ENCODE results near the gene KPNA6. TPM values are rescaled to one million over a fixed set of nuclear protein-coding genes. Genes with fewer than 3 reads are reported as not detected.

The KPNA6 gene
- total RNA-seq, 1 experiment from 2014 or later = 86.9 TPM

GRCh38 chr1:32071758-32072621 lies 35.9 kb upstream of the KPNA6 start:
- CTCF ChIA-PET = interaction anchor here (0.8 to 2.6 kb wide), 3 partner anchors 9 to 39 kb away, joined by 3 to 8 read pairs (median 3); no protein-coding TSS in a partner anchor
- intact Hi-C loops (cut with micrococcal nuclease) = loop anchor here (2.0 kb wide), 1 partner anchor 35 kb away; no protein-coding TSS in a partner anchor
- Mint-ChIP-seq H3K4me1 (ENCODE audit: insufficient read depth, unreplicated experiment) (peaks cover 23% of the 10 kb centered on the region), H3K9me3 (ENCODE audit: unreplicated experiment) (no peaks in the 10 kb centered on the region), H3K36me3 (ENCODE audit: insufficient read depth, unreplicated experiment) (peaks cover 11% of the 10 kb centered on the region), H3K27ac (ENCODE audit: low read depth, unreplicated experiment) (peak overlapping the region; percentile 85), H3K4me3 (ENCODE audit: unreplicated experiment) (peak overlapping the region; percentile 91), H3K27me3 (ENCODE audit: insufficient read depth, unreplicated experiment) (no peaks in the 10 kb centered on the region)
- TF ChIP-seq, protein P1, sequence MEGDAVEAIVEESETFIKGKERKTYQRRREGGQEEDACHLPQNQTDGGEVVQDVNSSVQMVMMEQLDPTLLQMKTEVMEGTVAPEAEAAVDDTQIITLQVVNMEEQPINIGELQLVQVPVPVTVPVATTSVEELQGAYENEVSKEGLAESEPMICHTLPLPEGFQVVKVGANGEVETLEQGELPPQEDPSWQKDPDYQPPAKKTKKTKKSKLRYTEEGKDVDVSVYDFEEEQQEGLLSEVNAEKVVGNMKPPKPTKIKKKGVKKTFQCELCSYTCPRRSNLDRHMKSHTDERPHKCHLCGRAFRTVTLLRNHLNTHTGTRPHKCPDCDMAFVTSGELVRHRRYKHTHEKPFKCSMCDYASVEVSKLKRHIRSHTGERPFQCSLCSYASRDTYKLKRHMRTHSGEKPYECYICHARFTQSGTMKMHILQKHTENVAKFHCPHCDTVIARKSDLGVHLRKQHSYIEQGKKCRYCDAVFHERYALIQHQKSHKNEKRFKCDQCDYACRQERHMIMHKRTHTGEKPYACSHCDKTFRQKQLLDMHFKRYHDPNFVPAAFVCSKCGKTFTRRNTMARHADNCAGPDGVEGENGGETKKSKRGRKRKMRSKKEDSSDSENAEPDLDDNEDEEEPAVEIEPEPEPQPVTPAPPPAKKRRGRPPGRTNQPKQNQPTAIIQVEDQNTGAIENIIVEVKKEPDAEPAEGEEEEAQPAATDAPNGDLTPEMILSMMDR (IDR thresholded peaks at IDR 0.05; ENCODE audit: unreplicated experiment) = no peak
- no TSS peak for BruUV-seq (replicated peaks)
- peak; percentile 41 for DNase-seq (ENCODE audit: unreplicated experiment)
- POLR2A ChIA-PET = interaction anchor here (0.6 to 3.7 kb wide), 17 partner anchors 11 to 369 kb away, joined by 3 to 60 read pairs (median 4); partner anchors contain the start of genes KHDRBS1, KPNA6, PTP4A2 and TXLNA

GRCh38 chr1:32072622-32073298 lies 35.1 kb upstream of the KPNA6 start, which contains the start of gene TMEM39B:
TSS of gene TMEM39B (plus strand) at chr1:32072939. CDS start at chr1:32073048, 109 bp downstream.
- intact Hi-C loops (cut with micrococcal nuclease) = loop anchor here (2.0 kb wide), 1 partner anchor 34 kb away; no protein-coding TSS in a partner anchor
- H3K4me3 Mint-ChIP-seq (ENCODE audit: unreplicated experiment) = peak within 1 kb of the TSS; percentile 91

DNA sequence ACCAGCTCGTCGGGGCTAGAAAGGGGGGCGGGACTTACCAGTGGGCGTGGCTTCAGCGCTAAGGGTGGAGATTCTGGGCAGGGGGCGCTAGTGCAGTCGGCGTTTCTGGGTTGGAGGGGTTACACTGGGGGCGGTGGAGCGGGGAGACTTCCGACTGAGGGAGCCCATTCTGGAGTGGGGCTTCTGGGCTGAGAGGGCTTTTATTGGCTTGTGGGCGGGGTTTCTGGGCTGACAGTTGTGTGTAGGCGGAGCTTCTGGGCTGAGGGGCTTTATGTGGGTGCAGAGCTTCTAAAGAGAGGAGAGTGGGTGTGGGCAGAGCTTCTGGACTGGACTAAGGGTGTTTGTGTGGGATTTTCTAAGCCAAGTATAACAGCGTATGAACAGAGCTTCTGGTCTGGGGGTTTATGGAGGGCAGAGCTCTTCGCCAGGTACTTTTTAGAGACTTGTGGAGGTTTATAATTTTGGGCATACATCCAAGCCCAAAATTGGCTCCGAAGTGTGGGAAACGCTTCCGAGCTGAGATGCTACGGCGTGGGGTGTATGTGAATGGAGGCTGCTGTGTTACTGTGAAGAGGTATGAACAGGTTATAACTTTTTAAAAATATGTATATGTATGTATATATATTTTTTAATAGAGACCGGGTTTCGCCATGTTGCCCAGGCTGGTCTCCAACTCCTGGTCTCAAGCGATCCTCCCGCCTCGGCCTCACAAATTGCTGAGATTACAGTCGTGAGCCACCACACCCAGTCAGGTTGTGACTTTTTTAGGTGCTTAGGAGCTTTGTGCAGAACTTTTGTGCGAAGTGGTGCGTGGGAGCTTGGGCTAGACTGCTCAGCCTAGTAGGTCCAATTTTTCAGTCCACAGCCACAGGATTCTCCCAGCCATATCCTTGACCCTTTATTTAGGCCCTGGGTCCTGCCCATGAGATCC lies 34.3 kb upstream of the KPNA6 start:
- no peak for DNase-seq (ENCODE audit: unreplicated experiment)
- POLR2A ChIA-PET = interaction anchor here (0.6 to 3.7 kb wide), 18 partner anchors 9 to 387 kb away, joined by 3 to 60 read pairs (median 4); partner anchors contain the start of genes KHDRBS1, KPNA6, PTP4A2 and TXLNA
- H3K27ac Mint-ChIP-seq (ENCODE audit: low read depth, unreplicated experiment) = peak overlapping the region; percentile 85
- H3K4me1 Mint-ChIP-seq (ENCODE audit: insufficient read depth, unreplicated experiment) = peaks cover 23% of the 10 kb centered on the region
- peaks cover 21% of the 10 kb centered on the region for H3K36me3 Mint-ChIP-seq (ENCODE audit: insufficient read depth, unreplicated experiment)
- peak overlapping the region; percentile 91 for H3K4me3 Mint-ChIP-seq (ENCODE audit: unreplicated experiment)
- H3K9me3 Mint-ChIP-seq (ENCODE audit: unreplicated experiment) = no peaks in the 10 kb centered on the region
- TF ChIP-seq, protein P1 (IDR thresholded peaks at IDR 0.05; ENCODE audit: unreplicated experiment) = no peak
- BruUV-seq (replicated peaks) = no TSS peak
- H3K27me3 Mint-ChIP-seq (ENCODE audit: insufficient read depth, unreplicated experiment) = no peaks in the 10 kb centered on the region
- intact Hi-C loops (cut with micrococcal nuclease) = loop anchor here (2.0 kb wide), 1 partner anchor 33 kb away; no protein-coding TSS in a partner anchor
- CTCF ChIA-PET = interaction anchor here (0.6 to 2.6 kb wide), 9 partner anchors 11 to 1107 kb away, joined by 3 to 8 read pairs (median 4); partner anchors contain the start of gene KPNA6

More at GRCh38 chr1:32072622-32073298, 35.1 kb upstream of the KPNA6 start, which contains the start of gene TMEM39B:
- DNase-seq (ENCODE audit: unreplicated experiment) = peak; percentile 93
- Mint-ChIP-seq H3K27me3 (ENCODE audit: insufficient read depth, unreplicated experiment) (no peaks in the 10 kb centered on the region), H3K9me3 (ENCODE audit: unreplicated experiment) (no peaks in the 10 kb centered on the region), H3K4me1 (ENCODE audit: insufficient read depth, unreplicated experiment) (peaks cover 23% of the 10 kb centered on the region), H3K27ac (ENCODE audit: low read depth, unreplicated experiment) (peak within 1 kb of the TSS; percentile 85), H3K36me3 (ENCODE audit: insufficient read depth, unreplicated experiment) (peaks cover 12% of the 10 kb centered on the region)
- POLR2A ChIA-PET = interaction anchor here (0.6 to 3.7 kb wide), 21 partner anchors 8 to 386 kb away, joined by 3 to 60 read pairs (median 4); partner anchors contain the start of genes KHDRBS1, KPNA6 and PTP4A2
- TF ChIP-seq, protein P1 (IDR thresholded peaks at IDR 0.05; ENCODE audit: unreplicated experiment) = no peak
- CTCF ChIA-PET = interaction anchor here (0.6 to 2.6 kb wide), 7 partner anchors 10 to 1108 kb away, joined by 3 to 8 read pairs (median 4); partner anchors contain the start of gene KPNA6
- BruUV-seq (replicated peaks) = no TSS peak
